ENCODE data around the gene CACNA1H. TPM values are rescaled to one million over a fixed set of nuclear protein-coding genes. Genes with fewer than 3 reads are reported as not detected.

Gene CACNA1H
- total and polyA plus RNA-seq, 2 donors (not counting 3 experiments of a cell fraction or from before 2014, with no cell fraction given) = 0.03 TPM; not detected in 1

GRCh38 chr16:1151424-1152122 is 1.3 kb upstream of the CACNA1H start:
- Histone ChIP-seq H2AFZ (ENCODE audit: low read depth, low read length) (no peak overlapping the region), H3K9me3 (replicated peaks; ENCODE audit: control insufficient read depth, insufficient read depth, low read length) (no peaks in the 10 kb centered on the region), H3K4me3 (replicated peaks in 1 of 3; ENCODE audit: insufficient read depth in 1 of 3, low read depth in 1 of 3, low read length in 3 of 3) (no peak overlapping the region), H3K36me3 (ENCODE audit: control insufficient read depth in 2 of 2, extremely low read depth in 1 of 2, insufficient read depth in 2 of 2, low read length in 2 of 2) (no peaks in the 10 kb centered on the region), H3K79me2 (ENCODE audit: control insufficient read depth, insufficient read depth, low read length) (no peaks in the 10 kb centered on the region), H3K27me3 (ENCODE audit: control insufficient read depth in 2 of 2, insufficient read depth in 2 of 2, low read length in 2 of 2) (peaks cover 16 to 22% of the 10 kb centered on the region in 2 experiments), H3K4me2 (ENCODE audit: insufficient read depth, low read length) (no peak overlapping the region), H3K9me1 (replicated peaks; ENCODE audit: control insufficient read depth, extremely low read depth, insufficient read depth, low read length) (no peaks in the 10 kb centered on the region), H3K9ac (replicated peaks; ENCODE audit: extremely low read depth, insufficient read depth, low read length) (no peak overlapping the region), H3K4me1 (ENCODE audit: control insufficient read depth, extremely low read depth, insufficient read depth, low read length) (no peaks in the 10 kb centered on the region), H4K20me1 (replicated peaks; ENCODE audit: control insufficient read depth, extremely low read depth, insufficient read depth, low read length) (no peaks in the 10 kb centered on the region), H3K27ac (ENCODE audit: insufficient read depth, low read depth, low read length) (no peak overlapping the region)
- TF ChIP-seq EZH2 (IDR thresholded peaks at IDR 0.05; ENCODE audit: borderline replicate concordance, low read depth, low read length, severe bottlenecking) (no peak), POLR2A (IDR thresholded peaks at IDR 0.05; ENCODE audit: low read depth, low read length) (no peak), MAX (IDR thresholded peaks at IDR 0.05; ENCODE audit: insufficient read depth, insufficient read length) (no peak), MYC (IDR thresholded peaks at IDR 0.05; ENCODE audit: low read depth, low read length) (no peak), FOS (IDR thresholded peaks at IDR 0.05; ENCODE audit: borderline replicate concordance, insufficient read depth, low read length) (no peak), GATA2 (IDR thresholded peaks at IDR 0.05; ENCODE audit: insufficient read depth, insufficient read length, low read depth, low read length) (no peak)
- DNase-seq (ENCODE audit: low read depth, low spot score) (no peak), FAIRE-seq (no peak)
- no TSS peak for BruUV-seq (replicated peaks)
- ChIA-PET POLR2A (no interaction called here), CTCF (interaction anchor here (0.6 kb wide), 1 partner anchor 49 kb away, joined by 3 read pairs; no protein-coding TSS in a partner anchor)
- dilution Hi-C loops (cut with MboI; ENCODE audit: extremely low pct_ligation_motif_present, low sequenced_read_pairs) = no loop called here
- intact Hi-C loops (cut with micrococcal nuclease) = no loop called here

- H3K9me3 ChIP-seq (replicated peaks; ENCODE audit: control insufficient read depth, insufficient read depth, low read length) = no peaks in the 10 kb centered on the region
- dilution Hi-C loops (cut with MboI; ENCODE audit: extremely low pct_ligation_motif_present, low sequenced_read_pairs) (no loop called here), intact Hi-C loops (cut with micrococcal nuclease) (no loop called here)
- H3K36me3 ChIP-seq (ENCODE audit: control insufficient read depth in 2 of 2, extremely low read depth in 1 of 2, insufficient read depth in 2 of 2, low read length in 2 of 2) = no peaks in the 10 kb centered on the region
- H3K9ac ChIP-seq (replicated peaks; ENCODE audit: extremely low read depth, insufficient read depth, low read length) = no peak overlapping the region
- no peak overlapping the region for H3K27ac ChIP-seq (ENCODE audit: insufficient read depth, low read depth, low read length)
- POLR2A ChIA-PET = no interaction called here
- TF ChIP-seq EZH2 (IDR thresholded peaks at IDR 0.05; ENCODE audit: borderline replicate concordance, low read depth, low read length, severe bottlenecking) = peak; percentile 65
- TF ChIP-seq MYC (IDR thresholded peaks at IDR 0.05; ENCODE audit: low read depth, low read length) = no peak
- H3K9me1 ChIP-seq (replicated peaks; ENCODE audit: control insufficient read depth, extremely low read depth, insufficient read depth, low read length) = no peaks in the 10 kb centered on the region
- CTCF ChIA-PET = interaction anchor here (0.6 kb wide), 1 partner anchor 49 kb away, joined by 3 read pairs; no protein-coding TSS in a partner anchor
- BruUV-seq (replicated peaks) = no TSS peak
- DNase-seq (ENCODE audit: low read depth, low spot score) (no peak), FAIRE-seq (no peak)
- no peak overlapping the region for H3K4me3 ChIP-seq (replicated peaks in 1 of 3; ENCODE audit: insufficient read depth in 1 of 3, low read depth in 1 of 3, low read length in 3 of 3)
- H3K27me3 ChIP-seq (ENCODE audit: control insufficient read depth in 2 of 2, insufficient read depth in 2 of 2, low read length in 2 of 2) = peaks cover 16 to 22% of the 10 kb centered on the region in 2 experiments
- H3K79me2 ChIP-seq (ENCODE audit: control insufficient read depth, insufficient read depth, low read length) = no peaks in the 10 kb centered on the region
- no peak overlapping the region for H3K4me2 ChIP-seq (ENCODE audit: insufficient read depth, low read length)
- H3K4me1 ChIP-seq (ENCODE audit: control insufficient read depth, extremely low read depth, insufficient read depth, low read length) = no peaks in the 10 kb centered on the region
- no peaks in the 10 kb centered on the region for H4K20me1 ChIP-seq (replicated peaks; ENCODE audit: control insufficient read depth, extremely low read depth, insufficient read depth, low read length)
- no peak overlapping the region for H2AFZ ChIP-seq (ENCODE audit: low read depth, low read length)
Measured at GRCh38 chr16:1152123-1152638, 725 bp upstream of the CACNA1H start.

All from endothelial cell of umbilical vein (primary cell).